GM19438 (cell line): ENCODE measurements around the gene ARTN.
A peak's percentile ranks its signal among the peaks of the same experiment; 100 is the strongest.

Source experiments
- ATAC-seq: cut with Tn5 transposase; IDR thresholded peaks from one replicate; pipeline ENCODE4 v1.9.1; 2021; ENCODE audit warnings: low read depth; ENCODE audit not compliant: unreplicated experiment

The ARTN gene

DNA sequence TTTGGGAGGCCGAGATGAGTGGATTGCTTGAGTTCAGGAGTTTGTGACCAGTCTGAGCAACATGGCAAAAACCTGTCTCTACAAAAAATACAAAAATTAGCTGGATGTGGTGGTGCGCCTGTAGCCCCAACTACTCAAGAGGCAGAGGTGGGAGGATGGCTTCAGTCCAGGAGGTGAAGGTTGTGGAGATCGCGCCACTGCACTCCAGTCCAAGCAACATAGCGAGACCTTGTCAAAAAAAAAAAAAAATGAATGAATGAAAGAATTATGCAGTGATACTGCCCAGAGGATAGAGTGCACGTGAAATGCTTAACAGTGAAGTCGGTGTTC lies 35.8 kb downstream of the ARTN start:
- no peak for ATAC-seq

DNA sequence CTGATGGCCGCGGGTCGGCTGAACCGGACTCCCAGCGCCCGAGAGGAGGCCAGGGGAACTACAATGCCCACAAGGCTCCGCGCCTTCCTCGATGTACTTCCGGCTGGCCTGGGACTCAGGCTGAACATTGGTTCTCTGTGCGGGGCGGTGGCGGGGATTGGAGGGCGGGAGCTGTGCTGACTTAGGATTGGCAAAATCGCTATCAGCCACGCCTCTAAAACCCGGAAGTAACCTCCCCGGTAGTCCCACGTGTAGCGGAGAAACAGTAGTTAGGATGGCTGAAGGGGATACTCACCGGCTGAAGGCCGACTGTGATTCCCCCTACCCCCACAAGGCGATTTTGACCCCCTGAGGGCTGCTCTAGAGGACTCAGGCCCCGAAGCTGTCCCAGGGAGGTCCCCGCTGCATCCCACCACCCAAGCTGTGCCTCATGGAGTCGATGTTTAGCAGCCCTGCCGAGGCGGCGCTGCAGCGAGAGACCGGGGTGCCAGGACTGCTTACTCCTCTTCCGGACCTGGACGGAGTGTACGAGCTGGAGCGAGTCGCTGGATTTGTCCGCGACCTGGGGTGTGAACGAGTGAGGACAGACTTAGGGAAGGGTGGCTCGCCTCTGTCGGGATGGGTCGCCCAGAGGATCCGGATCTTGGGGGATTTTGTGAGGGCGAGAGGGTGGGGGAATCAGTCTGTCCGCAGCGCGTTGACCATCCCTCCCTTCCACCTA lies 36.3 kb downstream of the ARTN start, which contains the start of gene DPH2:
TSS of gene DPH2 (plus strand) at position 265 of the 721 bp plus-strand sequence. CDS start at position 431, 166 bp downstream.
- ATAC-seq = peak; percentile 77

DNA sequence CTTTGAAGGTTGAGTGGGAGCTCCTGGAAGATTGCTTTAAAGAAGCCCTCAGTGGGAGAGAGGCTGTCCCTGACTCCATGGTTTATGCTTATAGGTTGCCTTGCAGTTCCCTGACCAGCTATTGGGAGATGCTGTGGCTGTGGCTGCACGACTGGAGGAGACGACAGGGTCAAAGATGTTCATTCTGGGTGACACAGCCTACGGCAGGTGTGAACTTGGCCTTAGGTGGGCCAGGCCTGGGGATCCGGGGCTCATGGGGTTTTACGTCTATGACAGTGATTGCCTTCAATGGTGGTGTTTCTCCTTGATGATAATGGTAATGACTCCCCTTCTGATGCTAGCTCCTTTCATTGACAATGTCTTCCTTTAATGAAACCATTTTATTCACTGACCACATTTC lies 36.9 kb downstream of the ARTN start:
- ATAC-seq = no peak

DNA sequence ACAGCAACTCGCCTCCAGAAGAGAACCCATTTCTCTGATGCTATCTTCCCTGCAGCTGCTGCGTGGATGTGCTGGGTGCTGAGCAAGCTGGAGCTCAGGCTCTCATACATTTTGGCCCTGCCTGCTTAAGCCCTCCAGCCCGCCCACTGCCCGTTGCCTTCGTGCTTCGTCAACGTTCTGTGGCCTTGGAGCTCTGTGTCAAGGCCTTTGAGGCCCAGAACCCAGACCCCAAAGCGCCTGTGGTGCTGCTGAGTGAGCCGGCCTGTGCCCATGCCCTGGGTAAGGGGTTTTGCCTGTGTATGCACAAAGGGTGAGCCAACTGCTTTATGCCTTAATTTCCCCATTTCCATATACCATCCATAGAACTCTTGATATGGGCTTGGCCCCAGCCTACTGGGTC lies 37.3 kb downstream of the ARTN start:
- no peak for ATAC-seq

DNA sequence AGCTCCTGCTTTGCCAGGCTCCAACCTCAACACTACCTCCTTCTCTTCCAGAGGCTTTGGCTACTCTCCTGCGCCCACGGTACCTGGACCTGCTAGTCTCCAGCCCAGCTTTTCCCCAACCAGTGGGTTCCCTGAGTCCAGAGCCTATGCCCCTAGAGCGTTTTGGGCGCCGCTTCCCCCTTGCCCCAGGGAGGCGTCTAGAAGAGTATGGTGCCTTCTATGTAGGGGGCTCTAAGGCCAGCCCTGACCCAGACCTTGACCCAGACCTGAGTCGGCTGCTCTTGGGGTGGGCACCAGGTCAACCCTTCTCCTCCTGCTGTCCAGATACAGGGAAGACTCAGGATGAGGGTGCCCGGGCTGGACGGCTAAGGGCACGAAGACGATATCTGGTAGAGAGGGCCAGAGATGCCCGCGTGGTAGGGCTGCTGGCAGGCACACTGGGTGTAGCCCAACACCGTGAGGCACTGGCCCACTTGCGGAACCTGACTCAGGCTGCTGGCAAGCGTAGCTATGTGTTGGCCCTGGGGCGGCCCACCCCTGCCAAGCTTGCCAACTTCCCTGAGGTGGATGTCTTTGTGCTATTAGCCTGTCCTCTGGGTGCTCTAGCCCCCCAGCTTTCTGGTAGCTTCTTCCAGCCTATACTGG lies 37.9 kb downstream of the ARTN start:
- no peak for ATAC-seq

DNA sequence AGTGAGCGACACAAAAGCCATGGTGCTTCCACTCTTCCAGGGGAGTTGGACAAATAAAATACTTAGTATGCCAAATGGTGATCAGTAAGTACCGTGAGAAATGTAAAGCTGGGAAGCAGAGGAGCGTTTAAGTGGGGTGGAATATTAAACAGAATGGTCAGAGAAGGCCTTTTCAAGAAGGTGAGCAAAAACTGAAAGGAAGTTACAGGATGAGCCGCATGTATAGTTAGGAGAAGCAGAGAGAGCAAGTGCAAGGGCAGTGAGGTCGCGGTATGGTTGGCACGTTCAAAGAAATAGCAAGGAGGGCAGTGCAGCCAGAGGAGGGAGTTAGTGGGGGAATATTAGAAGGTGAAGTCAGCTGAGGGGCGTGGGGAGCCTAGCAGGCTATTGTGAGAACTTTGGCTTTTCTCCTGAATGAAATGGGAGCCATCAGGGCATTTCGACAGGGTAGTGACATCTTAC lies 40.4 kb downstream of the ARTN start:
- no peak for ATAC-seq

DNA sequence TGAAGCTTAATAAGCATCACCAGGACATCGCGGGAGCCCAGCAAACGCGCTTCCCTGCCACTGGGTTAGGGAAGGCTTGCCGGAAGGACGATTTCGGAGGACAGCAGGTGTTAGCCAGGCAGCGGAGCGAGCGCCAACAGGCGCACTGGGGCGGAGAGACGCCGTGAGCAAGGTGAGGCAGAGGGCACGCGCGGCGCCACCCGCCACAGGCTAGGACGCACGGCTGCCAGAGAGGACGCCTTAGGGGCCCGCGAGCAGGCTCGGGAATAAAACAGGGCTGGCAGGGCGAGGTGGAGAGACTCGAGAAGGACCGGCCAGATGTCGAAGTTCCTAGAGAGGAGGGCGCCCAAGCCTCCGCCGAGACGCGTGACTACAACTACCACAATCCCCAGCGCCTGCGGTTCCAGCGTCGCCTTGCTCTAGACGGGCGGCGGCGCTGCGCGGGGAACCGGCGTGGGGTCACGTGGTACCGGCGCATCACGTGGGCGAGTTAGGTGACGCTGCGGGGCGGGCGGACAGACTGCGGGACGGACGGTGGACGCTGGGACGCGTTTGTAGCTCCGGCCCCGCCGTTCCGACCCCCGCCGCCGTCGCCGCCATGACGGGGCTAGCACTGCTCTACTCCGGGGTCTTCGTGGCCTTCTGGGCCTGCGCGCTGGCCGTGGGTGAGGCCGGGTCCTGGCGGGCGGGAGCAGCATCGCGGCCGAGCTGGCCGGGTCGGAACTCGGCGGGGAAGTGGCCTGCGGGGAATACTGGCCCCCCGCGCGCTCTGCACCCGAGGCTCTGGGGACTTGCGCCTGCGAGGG lies 41.0 kb downstream of the ARTN start, which contains the start of gene ATP6V0B:
TSS of gene ATP6V0B (plus strand) at position 518 of the 806 bp plus-strand sequence. CDS start at position 599, 81 bp downstream.
- ATAC-seq = peak; percentile 60

DNA sequence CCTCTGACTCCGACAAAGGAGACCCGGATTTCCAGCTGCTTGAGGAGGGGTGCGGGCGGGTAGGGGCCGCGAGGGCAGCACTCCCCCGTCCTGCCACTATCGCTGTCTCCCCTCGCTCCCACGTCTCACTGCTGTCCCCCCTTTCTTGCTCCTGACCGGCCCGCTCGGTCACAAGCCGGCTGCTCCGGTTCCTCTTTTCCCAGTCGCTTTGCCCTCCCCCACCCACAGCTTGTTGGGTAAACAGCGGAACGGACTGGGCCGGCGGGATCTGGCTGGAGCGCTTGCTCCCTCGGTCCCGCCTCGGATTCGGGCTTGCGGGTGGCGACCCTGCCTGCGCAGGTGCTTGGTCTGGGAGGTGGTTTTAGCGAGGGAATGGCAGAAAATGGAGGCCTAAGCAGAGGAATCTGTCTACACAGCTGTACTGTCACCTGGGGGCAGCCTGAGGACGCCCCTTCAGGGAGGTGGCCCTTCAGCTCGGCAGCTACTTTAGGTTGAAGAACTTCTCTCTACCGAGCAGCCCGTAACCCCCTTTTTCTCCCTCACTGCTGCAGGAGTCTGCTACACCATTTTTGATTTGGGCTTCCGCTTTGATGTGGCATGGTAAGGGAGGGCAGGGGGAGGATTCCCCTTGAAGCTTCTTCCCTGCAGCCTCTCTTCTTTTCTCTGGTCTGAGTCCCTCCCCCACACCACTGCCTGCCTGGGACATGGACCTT lies 41.8 kb downstream of the ARTN start:
- ATAC-seq = no peak

DNA sequence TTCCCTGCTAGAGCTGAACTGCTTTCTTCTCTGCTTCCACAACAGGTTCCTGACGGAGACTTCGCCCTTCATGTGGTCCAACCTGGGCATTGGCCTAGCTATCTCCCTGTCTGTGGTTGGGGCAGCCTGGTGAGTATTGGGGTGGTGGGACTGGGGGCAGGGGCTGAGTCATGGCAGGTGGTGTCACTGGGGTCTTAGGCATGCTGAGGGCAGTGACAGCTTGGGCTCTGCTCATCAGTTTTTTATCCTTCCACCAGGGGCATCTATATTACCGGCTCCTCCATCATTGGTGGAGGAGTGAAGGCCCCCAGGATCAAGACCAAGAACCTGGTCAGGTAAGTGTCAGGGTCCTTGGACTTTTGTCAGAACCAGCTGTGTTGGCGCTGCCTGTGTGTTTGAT lies 42.4 kb downstream of the ARTN start:
- no peak for ATAC-seq

DNA sequence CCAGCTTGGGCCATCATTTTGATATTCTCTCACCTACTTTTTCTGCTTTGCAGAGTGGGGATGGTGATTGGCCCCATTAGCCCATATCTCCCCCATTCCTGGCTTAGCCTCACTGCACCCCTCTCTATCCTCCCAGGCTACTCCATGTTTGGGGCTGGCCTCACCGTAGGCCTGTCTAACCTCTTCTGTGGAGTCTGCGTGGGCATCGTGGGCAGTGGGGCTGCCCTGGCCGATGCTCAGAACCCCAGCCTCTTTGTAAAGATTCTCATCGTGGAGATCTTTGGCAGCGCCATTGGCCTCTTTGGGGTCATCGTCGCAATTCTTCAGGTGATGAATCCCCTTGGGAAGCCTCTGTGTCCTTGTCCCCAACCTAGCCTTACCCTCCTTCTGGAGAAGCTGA lies 43.3 kb downstream of the ARTN start:
- ATAC-seq = no peak

DNA sequence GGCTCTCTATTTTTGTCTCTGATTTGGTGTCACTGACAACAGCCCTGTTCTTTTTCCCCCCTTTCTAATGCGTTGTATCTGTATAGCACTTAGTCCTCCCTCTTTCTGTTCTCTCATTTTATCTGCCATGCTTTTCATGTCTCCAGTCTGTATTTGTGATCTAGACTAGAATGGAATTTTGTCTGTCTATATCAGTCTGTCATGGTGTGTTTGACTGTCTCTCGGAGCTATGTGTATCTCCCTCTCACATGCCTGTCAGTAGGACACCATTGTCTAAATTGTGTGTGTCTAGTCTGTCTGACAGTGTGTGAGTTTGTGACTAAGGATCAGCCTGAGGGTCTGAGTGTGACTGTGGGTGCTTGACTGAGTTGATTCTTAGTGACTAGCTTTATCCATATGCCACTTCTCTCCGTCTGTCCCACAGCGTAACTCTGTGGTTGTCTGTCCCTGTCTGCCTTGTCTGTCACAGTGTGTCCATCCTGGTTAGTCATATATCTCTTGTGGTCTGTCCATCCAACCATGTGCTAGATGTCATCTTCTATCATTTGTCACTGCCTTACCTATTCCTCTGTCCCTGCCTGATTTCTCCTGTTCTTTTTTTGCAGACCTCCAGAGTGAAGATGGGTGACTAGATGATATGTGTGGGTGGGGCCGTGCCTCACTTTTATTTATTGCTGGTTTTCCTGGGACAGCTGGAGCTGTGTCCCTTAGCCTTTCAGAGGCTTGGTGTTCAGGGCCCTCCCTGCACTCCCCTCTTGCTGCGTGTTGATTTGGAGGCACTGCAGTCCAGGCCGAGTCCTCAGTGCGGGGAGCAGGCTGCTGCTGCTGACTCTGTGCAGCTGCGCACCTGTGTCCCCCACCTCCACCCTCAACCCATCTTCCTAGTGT lies 44.0 kb downstream of the ARTN start:
- no peak for ATAC-seq

DNA sequence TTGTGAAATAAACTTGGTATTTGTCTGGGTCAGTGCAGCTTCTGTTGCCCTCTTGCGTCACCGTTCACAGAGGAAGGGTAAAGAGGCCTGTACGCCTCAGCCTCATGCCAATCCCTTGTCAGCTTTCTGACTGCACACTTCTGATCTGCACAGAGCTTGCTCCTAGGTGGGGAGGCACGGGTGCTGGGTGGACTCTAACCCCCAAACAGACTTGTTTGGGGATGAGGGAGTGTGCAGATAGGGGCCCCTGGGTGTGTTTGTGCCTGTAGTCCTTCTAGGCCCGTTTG lies 44.6 kb downstream of the ARTN start:
- ATAC-seq = no peak

DNA sequence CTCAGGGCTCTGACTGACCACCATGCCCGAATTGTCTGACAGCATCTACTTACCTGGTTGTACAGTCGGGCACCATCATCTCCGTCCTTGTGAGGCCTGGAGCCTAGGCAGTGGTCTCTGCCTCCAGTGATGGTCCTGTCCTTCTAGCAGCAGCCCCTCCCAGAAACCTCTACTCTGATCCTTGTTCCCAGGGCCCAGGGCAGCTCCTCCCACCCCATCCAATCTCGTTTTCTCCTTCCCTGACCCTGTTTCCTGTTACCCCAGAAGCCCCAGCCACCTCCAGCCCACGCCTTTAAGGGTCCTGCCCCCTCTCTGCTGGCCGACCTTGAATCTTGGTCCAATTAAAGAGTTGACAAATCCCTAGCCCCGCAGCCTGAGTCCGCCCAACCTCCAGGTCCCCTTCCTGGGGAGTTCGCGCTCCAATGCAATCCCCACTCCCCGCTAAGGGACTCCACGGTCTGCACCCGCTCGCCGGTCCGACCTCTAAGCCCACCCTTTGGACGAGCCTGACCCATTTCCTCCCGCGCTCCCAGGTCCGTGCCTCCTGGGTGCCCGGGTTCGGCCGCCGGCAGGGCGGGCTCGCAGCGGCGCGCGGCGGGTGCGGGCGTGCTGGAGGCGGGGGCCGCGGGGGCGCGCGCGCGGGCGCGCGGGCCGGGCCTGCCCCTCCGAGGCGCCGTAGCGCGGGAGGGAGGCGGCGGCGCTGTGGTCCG lies 45.1 kb downstream of the ARTN start, which contains the start of gene B4GALT2:
TSS of gene B4GALT2 (plus strand) at position 660 of the 710 bp plus-strand sequence. CDS start 1,951 bp downstream, outside the sequence.
- no peak for ATAC-seq

DNA sequence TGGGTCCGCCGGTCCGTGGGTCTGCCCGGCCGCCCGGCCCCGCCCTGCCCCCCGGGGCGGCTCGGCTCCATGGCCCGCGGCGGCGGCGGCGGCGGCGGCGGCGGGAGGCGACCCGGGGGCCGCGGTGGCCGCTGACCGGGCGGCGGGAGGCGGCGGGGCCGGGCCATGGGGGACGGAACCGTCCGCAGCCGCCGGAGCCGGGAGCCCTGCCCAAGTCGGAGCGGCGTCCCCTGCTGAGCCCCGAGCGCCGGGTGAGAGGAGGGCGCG lies 45.6 kb downstream of the ARTN start:
- ATAC-seq = no peak

DNA sequence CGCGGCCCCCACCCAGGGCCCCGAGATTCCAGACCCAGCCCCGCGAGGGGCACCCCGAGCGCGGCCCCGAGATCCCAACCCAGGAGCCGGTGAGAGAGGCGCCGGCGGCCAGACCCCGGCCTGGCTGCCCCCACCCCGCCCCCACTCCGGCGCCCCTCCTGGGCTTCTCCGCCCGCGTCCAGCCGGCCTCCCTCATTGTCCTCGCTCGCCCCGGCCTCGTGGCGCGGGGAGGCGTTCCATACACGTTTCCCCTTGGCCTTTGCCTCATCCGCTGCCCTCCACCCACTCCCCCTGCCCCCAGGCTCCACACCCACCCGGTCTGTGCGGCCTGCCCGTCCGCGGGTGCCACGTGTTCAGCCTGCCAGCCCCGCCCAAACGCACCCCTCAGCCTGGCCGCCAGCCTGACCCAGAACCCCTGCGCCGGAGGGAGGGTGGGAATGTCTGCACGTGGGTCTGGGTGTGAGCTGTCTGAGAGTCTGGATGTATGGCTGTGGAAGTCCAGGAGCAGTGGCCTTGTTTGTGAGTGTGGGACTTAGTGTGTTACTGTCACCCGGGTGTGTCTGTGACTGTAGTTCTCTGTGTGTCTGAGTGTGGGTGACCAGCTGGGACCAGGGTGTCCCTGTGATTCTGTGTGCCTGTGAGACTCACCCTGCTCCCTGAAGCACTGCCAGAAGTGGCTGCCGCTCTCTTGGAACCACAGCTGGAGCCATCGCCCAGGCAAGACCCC lies 46.1 kb downstream of the ARTN start:
- no peak for ATAC-seq

DNA sequence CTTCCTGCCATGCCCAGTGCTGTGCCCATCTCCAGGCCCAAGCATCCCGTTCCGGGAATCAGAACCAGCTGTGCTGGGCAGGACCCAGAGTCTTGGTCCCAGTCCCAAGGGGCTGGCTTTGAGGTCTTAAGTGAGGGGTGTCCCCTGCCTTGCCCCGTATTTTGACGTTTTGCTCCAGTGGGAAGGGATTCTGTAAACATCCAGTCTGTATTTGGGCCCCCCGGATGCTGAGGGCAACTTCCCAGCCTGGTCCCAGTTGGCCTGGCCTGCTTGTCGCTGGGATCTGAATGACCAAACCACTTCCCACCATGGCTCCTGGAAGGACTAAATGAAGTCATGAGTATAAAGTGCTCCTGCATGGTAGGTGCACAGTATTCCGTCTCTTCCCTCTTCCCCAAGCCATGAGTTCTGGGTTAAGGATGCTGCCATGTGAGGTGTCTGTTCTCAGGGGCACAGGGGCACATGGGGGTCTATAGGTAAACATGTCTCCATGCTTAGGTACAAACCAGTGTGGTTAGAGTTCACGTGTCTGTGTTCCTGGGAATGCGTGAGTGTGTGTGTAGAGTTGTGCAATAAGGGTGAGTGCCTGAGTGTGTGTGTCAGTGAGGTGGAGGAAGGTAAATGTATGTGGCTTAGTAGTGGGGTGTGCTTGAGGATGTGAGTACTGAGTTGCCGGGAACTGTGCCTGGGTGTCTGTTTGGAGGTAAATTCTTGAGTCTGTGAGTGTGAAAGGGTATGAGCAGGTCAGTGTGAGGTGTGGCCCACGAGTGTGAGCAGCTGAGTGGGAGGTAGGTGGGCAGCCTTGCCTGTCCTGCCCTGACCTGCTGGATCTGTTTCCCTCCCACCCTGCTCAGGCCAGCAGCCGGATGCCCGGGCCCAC lies 46.9 kb downstream of the ARTN start:
- ATAC-seq = no peak

DNA sequence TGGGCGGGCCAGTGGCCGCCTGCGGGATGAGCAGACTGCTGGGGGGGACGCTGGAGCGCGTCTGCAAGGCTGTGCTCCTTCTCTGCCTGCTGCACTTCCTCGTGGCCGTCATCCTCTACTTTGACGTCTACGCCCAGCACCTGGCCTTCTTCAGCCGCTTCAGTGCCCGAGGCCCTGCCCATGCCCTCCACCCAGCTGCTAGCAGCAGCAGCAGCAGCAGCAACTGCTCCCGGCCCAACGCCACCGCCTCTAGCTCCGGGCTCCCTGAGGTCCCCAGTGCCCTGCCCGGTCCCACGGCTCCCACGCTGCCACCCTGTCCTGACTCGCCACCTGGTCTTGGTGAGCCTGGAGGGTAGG lies 47.5 kb downstream of the ARTN start:
- ATAC-seq = no peak

DNA sequence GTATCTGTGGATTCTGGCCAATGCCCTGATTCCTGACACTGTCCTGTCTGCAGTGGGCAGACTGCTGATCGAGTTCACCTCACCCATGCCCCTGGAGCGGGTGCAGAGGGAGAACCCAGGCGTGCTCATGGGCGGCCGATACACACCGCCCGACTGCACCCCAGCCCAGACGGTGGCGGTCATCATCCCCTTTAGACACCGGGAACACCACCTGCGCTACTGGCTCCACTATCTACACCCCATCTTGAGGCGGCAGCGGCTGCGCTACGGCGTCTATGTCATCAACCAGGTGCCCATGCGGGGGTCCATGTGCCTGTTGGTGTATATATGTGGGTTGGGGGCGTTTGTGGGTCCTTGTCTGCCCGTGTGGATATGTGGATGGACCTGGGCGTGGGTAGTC lies 48.0 kb downstream of the ARTN start:
- ATAC-seq = no peak
